ENCODE results near the gene DYRK1A.

DNA sequence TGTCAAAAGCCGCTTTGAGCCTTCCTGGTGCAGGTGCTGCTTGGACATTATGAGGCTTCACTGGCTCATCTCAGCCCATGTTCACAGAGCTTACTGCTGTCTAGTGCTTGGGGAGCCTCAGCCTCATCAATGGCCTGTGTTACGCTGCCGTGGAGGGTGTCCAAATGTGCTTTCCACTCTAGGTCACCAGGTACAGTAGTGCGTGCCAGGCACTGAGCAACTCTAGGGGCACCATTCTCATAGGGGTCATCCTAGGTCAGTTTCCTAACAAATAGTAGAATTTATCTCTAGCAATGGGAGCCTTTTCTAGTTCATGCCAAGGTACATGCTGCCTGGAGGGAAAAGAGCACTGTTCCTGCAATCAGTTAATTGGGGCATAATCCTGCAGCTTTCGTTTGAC, 193.8 kb downstream of the DYRK1A start:
- TF ChIP-seq POLR2AphosphoS5 (IDR thresholded peaks at IDR 0.05; ENCODE audit: borderline replicate concordance, low read depth, low read length) (no peak), EZH2 (IDR thresholded peaks at IDR 0.05) (no peak), FOXP2 (optimal IDR thresholded peaks at IDR 0.05; ENCODE audit: control extremely low read depth, extremely low read length, insufficient read depth) (no peak)
